ENCODE results near the gene GSTT4.
"Not testable (repeated sequence)": the region's sequence is repeated elsewhere in the genome, so short reads cannot be mapped to it uniquely, and the experiment has no call there.

GRCh38 chr22:23980567-23980966 is 24.7 kb downstream of the GSTT4 start:
- not testable (repeated sequence) for TF ChIP-seq POLR2A, CTCF (IDR thresholded peaks at IDR 0.05)

All from adrenal gland (tissue), 5 donors.